Measurements from ENCODE around the gene SERINC1.
A peak's percentile ranks its signal among the peaks of the same experiment; 100 is the strongest.

The SERINC1 gene

DNA sequence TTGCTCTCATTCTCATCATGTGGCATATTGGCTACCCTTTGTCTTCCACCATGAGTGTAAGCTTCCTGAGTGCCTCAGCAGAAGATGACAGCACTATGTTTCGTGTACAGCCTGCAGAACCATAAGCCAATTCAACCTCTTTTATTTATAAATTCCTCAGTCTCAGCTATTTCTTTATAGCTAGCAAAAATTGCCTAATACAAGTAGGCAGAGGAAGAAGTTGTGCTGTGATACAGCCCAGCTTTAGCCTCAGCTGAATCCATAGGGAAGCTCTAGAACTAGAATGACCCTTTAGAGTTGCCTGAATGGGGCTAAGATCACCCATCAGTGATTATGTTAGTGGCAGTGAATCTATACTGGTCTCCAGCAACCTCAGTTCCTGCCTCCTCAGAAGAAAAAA, 19.0 kb upstream of the SERINC1 start:
- TF ChIP-seq, protein P1, sequence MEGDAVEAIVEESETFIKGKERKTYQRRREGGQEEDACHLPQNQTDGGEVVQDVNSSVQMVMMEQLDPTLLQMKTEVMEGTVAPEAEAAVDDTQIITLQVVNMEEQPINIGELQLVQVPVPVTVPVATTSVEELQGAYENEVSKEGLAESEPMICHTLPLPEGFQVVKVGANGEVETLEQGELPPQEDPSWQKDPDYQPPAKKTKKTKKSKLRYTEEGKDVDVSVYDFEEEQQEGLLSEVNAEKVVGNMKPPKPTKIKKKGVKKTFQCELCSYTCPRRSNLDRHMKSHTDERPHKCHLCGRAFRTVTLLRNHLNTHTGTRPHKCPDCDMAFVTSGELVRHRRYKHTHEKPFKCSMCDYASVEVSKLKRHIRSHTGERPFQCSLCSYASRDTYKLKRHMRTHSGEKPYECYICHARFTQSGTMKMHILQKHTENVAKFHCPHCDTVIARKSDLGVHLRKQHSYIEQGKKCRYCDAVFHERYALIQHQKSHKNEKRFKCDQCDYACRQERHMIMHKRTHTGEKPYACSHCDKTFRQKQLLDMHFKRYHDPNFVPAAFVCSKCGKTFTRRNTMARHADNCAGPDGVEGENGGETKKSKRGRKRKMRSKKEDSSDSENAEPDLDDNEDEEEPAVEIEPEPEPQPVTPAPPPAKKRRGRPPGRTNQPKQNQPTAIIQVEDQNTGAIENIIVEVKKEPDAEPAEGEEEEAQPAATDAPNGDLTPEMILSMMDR (conservative IDR thresholded peaks at IDR 0.05) = no peak
- no peak overlapping the region for H3K27ac ChIP-seq

DNA sequence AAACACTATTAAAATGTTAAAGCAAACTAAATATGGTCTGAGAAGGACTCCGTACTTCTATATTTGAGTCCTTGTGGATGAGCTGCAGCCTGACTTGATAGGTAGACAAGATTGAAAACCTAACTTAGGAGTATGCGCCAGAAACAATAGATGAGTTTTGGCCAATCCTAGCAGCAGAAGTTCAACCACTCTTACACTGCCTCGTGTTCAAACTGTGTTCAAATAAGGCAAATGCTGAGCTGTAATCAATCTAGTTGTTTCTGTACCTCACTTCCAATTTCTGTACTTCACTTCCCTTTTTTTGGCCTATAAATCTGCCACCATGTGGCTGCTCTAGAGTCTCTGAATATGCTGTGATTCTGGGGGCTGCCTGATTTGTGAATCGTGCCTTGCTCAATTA, 13.2 kb upstream of the SERINC1 start:
- TF ChIP-seq, protein P1 (conservative IDR thresholded peaks at IDR 0.05) = no peak
- H3K27ac ChIP-seq = no peak overlapping the region

DNA sequence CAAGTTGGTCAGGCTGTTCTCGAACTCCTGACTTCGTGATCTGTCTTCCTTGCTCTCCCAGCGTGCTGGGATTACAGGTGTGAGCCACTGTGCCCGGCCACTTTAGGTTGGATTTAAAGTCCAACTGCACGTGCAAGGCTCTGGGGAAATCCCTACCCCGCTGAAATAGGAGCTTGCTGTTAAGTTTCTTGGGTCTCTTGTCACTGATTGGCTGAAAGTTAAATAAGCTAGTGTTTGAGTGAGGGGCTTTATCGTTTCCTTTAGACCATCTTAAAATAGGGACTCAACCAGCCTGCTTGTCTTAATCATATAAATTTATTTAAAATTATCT, 11.1 kb upstream of the SERINC1 start:
- TF ChIP-seq, protein P1 (conservative IDR thresholded peaks at IDR 0.05) = no peak
- H3K27ac ChIP-seq = no peak overlapping the region

DNA sequence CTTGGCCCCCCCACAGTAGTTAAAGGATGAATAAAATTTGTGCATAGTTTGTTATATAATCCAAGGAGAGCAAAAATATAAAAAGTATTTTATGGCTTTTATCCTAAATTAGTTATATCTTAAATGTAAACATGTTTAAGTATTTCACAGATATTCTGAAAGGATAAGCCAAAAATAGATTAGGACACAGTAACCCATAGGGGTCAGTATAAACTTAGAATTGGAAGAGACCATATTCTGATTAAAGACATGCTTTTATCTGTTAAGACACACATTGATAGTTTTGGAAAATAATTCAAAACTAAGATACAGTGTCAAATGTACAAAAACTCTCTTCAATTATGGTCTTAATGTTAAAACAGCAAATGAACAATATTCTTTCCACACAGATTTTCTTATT, 4.5 kb upstream of the SERINC1 start:
- no peak overlapping the region for H3K27ac ChIP-seq
- TF ChIP-seq, protein P1 (conservative IDR thresholded peaks at IDR 0.05) = peak; percentile 70

DNA sequence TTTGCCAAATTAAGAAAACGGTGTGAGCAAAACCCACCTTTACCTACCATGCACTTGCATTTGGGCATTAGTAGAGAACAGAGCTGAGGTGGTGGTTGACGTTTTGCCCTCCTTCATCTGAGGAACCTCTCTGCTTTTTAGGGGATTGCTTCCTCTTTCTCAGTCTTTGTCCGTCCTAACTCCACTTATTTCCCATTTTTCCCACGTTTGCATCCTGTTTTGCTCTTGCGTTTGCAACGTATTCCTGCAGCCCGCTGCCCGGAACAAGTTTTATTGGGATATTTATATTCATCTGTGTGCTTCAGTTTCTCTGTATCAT, 374 bp upstream of the SERINC1 start:
- H3K27ac ChIP-seq = peak overlapping the region; percentile 88

DNA sequence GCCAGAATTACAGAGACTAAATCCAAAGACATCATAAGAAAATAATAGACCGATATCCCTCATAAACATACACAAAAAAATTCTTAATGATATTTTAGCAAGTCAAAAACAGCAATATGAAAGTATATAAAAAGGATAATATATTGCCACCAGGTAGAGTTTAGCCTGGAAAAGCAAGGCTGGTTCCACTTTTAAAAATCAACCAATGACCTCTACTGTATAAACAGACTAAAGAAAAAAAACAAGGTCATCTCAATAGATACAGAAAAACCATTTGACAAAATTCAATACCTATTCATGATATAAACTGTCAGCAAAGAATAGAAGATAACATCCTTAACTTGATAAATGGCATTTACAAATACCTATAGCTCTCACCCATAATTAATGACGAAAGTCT, 9.7 kb downstream of the SERINC1 start:
- TF ChIP-seq, protein P1 (conservative IDR thresholded peaks at IDR 0.05) = no peak
- H3K27ac ChIP-seq = no peak overlapping the region

More for the DNA sequence above, 374 bp upstream of the SERINC1 start:
- TF ChIP-seq, protein P1 (conservative IDR thresholded peaks at IDR 0.05) = no peak

DNA sequence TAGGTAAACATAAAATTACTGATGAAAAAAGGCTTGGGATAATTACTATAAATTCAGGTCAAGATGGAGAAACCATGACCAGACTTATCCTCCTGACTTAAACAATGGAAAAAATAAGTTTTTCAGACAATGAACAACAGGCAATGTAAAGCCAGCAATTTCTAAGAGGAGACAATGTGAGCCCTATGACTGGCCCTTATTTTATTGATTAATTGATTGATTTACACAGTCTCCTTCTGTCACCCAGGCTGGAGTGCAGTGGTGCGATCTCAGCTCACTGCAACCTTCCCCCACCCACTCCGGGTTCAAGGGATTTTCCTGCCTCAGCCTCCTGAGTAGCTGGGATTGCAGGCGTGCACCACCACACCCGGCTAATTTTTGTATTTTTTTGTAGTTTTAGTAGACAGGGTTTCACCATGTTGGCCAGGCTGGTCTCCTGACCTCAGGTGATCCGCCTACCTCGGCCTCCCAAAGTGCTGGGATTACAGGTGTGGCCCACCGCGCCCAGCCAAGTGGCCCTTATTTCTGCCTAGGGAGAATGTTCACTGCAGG, 11.7 kb downstream of the SERINC1 start:
- peak overlapping the region; percentile 26 for H3K27ac ChIP-seq

DNA sequence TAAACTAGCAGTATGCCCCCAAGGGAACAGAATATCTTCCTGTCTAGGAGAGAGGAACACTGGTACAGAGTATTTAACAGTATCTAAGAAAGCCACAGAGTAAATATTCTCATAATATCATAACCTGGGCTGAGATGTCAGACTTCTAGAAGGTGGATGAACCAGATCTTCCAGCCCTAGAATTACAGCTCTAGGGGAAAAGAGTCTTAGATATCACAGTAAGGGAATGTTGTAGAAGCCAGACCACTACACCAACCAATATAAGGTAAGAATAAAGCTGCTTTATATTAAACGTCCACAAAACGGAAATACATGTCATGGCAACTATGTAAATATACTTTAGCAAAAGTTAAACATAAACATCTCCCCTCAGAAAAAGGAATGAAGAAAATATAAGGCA, 12.4 kb downstream of the SERINC1 start:
- TF ChIP-seq, protein P1 (conservative IDR thresholded peaks at IDR 0.05) = no peak
- peak overlapping the region; percentile 26 for H3K27ac ChIP-seq

Measured in VCaP (cell line).